SU-DHL-6 (cell line): ENCODE measurements around the gene KDM4B.

Experiments used
- H2AFZ ChIP-seq: fragments of 200-600 bp; sonication (generic); 2 replicates; pipeline ENCODE4 v1.6.1; 2014; ENCODE audit warnings: low read depth, mild to moderate bottlenecking, moderate library complexity, mixed read lengths, antibody characterized with exemption, low read length; ENCODE audit not compliant: severe bottlenecking
- H3F3A ChIP-seq: fragments of 200-600 bp; shearing (Covaris generic); 2 replicates; pipeline ENCODE4 v1.6.0; 2016; ENCODE audit warnings: antibody characterized with exemption, mild to moderate bottlenecking; ENCODE audit not compliant: insufficient read depth
- H3K27ac ChIP-seq: fragments of 200-600 bp; sonication (generic); 2 replicates; pipeline ENCODE4 v1.5.1; 2016; ENCODE audit warnings: low read depth, mild to moderate bottlenecking, low read length, moderate library complexity, mixed read lengths
- H3K27me3 ChIP-seq: fragments of 200-600 bp; sonication (generic), shearing (Covaris generic); 2 replicates; pipeline ENCODE4 v1.6.0; 2014; ENCODE audit warnings: mild to moderate bottlenecking, low read length
- H3K36me3 ChIP-seq: fragments of 200-600 bp; sonication (generic); 2 replicates; pipeline ENCODE4 v1.6.1; 2014; ENCODE audit warnings: mild to moderate bottlenecking, low read length, mixed read lengths
- H3K4me2 ChIP-seq: fragments of 300-600, 200-600 bp; shearing (Covaris generic), sonication (generic); 2 replicates; pipeline ENCODE4 v1.6.0; 2014; ENCODE audit warnings: low read length, low read depth, mild to moderate bottlenecking; ENCODE audit not compliant: poor library complexity, severe bottlenecking
- H3K4me3 ChIP-seq: fragments of 200-600 bp; sonication (generic); 2 replicates; pipeline ENCODE4 v1.5.1; 2014; ENCODE audit warnings: antibody characterized with exemption, low read length, mild to moderate bottlenecking, mixed read lengths; ENCODE audit not compliant: insufficient read depth, poor library complexity, severe bottlenecking
- H3K79me2 ChIP-seq: fragments of 200-600 bp; sonication (generic); 2 replicates; pipeline ENCODE4 v1.6.1; 2014; ENCODE audit warnings: mild to moderate bottlenecking, low read length, moderate library complexity; ENCODE audit not compliant: insufficient read depth
- H3K9ac ChIP-seq: fragments of 200-600 bp; sonication (generic); 2 replicates; pipeline ENCODE4 v1.7.0; 2014; ENCODE audit warnings: mild to moderate bottlenecking, low read length
- H3K9me2 ChIP-seq: fragments of 200-600 bp; sonication (generic); replicated peaks from 2 replicates; pipeline ENCODE4 v1.6.1; 2014; ENCODE audit warnings: low read length; ENCODE audit not compliant: insufficient read depth
- H3K9me3 ChIP-seq: fragments of 200-600 bp; sonication (generic); 2 replicates; pipeline ENCODE4 v1.6.1; 2014; ENCODE audit warnings: low read length, mixed read lengths; ENCODE audit not compliant: insufficient read depth
- H4K20me1 ChIP-seq: fragments of 200-600 bp; sonication (generic); 2 replicates; pipeline ENCODE4 v1.6.1; 2014; ENCODE audit warnings: low read depth, mild to moderate bottlenecking, antibody characterized with exemption, low read length, moderate library complexity, mixed read lengths
- EZH2phosphoT487 ChIP-seq: fragments of 200-600 bp; sonication (generic), shearing (Covaris generic); conservative IDR thresholded peaks from 2 replicates; pipeline ENCODE4 v1.6.1; 2018; ENCODE audit warnings: mild to moderate bottlenecking, antibody characterized with exemption, low read length, moderate library complexity, mixed read lengths
- TF ChIP-seq, protein P1 (sequence below): fragments of 200-600 bp; sonication (generic); IDR thresholded peaks from one replicate; pipeline ENCODE4 v1.5.1; 2017; ENCODE audit warnings: antibody characterized with exemption, mild to moderate bottlenecking, low read length, moderate library complexity; ENCODE audit not compliant: insufficient read depth, poor library complexity, severe bottlenecking

Gene KDM4B

DNA sequence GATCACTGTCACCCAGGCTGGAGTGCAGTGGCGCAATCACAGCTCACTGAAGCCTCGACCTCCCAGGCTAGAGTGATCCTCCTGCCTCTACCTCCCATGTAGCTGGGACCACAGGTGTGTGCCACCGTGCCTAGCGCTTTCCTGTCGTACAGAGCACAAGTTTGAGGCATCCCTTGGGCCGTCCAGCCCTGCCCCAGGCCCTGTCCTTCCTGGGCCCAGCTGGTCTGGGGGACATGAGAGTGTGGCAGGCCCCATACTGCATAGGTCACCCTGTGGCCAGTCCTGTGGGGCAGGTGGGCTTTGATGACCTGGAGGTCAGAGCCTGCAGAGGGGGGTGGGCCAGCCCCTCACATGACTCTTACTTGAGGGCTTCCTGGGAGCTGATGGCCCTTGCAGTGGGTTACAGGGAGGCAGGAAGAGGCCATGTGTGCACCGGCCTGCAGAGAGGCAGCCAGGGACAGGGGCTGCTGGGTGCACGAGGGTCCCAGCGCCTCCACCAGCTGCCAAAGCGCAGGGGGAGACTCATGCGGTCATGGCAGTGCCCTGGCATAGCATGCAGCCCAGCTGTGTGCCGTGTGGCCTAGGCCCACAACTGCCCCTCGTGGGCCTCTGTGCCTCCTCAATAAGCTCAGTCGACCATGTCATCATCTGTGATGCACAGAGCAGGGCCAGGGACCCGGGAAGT lies 61.4 kb downstream of the KDM4B start:
- H3K27ac ChIP-seq: peak overlapping the region; percentile 73
- peak overlapping the region; percentile 18 for H3K4me2 ChIP-seq

DNA sequence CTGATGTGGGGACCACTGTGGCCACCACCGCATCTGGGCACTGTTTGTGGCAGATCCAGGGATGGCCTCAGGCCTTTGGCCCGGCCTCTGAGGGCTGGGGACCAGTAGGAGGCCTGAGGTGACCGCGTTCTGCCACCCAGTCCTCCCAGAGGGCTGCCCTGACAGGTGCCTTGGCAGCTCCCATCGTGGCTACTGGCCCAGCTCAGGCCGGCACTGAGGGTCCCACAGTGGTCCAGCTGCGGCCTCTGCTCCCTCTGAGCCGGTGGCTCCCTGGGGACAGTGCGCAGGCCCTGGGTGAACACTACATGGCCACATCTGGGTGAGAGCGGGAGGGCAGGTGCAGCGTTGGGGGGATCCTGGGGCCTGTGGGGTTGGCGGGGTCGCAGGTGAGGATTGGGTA lies 61.9 kb downstream of the KDM4B start:
- H3K79me2 ChIP-seq: no peaks in the 10 kb centered on the region
- peak overlapping the region; percentile 73 for H3K27ac ChIP-seq
- no peak overlapping the region for H3K9ac ChIP-seq
- peaks cover 18% of the 10 kb centered on the region for H3F3A ChIP-seq
- no peaks in the 10 kb centered on the region for H3K27me3 ChIP-seq
- no peaks in the 10 kb centered on the region for H4K20me1 ChIP-seq
- H3K9me2 ChIP-seq: no peaks in the 10 kb centered on the region
- no peak overlapping the region for H3K4me3 ChIP-seq
- H3K4me2 ChIP-seq: peak overlapping the region; percentile 18
- TF ChIP-seq, protein P1, sequence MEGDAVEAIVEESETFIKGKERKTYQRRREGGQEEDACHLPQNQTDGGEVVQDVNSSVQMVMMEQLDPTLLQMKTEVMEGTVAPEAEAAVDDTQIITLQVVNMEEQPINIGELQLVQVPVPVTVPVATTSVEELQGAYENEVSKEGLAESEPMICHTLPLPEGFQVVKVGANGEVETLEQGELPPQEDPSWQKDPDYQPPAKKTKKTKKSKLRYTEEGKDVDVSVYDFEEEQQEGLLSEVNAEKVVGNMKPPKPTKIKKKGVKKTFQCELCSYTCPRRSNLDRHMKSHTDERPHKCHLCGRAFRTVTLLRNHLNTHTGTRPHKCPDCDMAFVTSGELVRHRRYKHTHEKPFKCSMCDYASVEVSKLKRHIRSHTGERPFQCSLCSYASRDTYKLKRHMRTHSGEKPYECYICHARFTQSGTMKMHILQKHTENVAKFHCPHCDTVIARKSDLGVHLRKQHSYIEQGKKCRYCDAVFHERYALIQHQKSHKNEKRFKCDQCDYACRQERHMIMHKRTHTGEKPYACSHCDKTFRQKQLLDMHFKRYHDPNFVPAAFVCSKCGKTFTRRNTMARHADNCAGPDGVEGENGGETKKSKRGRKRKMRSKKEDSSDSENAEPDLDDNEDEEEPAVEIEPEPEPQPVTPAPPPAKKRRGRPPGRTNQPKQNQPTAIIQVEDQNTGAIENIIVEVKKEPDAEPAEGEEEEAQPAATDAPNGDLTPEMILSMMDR: no peak
- TF ChIP-seq EZH2phosphoT487: no peak
- H3K9me3 ChIP-seq: no peaks in the 10 kb centered on the region
- no peaks in the 10 kb centered on the region for H3K36me3 ChIP-seq
- peak overlapping the region; percentile 25 for H2AFZ ChIP-seq

More for the DNA sequence above, 61.4 kb downstream of the KDM4B start:
- no peak for TF ChIP-seq EZH2phosphoT487
- TF ChIP-seq, protein P1: no peak
- no peaks in the 10 kb centered on the region for H3K9me3 ChIP-seq
- no peaks in the 10 kb centered on the region for H3K36me3 ChIP-seq
- H3K79me2 ChIP-seq: no peaks in the 10 kb centered on the region
- H2AFZ ChIP-seq: no peak overlapping the region
- H3K4me3 ChIP-seq: no peak overlapping the region
- no peaks in the 10 kb centered on the region for H3K27me3 ChIP-seq
- peaks cover 18% of the 10 kb centered on the region for H3F3A ChIP-seq
- no peak overlapping the region for H3K9ac ChIP-seq
- H3K9me2 ChIP-seq: no peaks in the 10 kb centered on the region
- H4K20me1 ChIP-seq: no peaks in the 10 kb centered on the region

DNA sequence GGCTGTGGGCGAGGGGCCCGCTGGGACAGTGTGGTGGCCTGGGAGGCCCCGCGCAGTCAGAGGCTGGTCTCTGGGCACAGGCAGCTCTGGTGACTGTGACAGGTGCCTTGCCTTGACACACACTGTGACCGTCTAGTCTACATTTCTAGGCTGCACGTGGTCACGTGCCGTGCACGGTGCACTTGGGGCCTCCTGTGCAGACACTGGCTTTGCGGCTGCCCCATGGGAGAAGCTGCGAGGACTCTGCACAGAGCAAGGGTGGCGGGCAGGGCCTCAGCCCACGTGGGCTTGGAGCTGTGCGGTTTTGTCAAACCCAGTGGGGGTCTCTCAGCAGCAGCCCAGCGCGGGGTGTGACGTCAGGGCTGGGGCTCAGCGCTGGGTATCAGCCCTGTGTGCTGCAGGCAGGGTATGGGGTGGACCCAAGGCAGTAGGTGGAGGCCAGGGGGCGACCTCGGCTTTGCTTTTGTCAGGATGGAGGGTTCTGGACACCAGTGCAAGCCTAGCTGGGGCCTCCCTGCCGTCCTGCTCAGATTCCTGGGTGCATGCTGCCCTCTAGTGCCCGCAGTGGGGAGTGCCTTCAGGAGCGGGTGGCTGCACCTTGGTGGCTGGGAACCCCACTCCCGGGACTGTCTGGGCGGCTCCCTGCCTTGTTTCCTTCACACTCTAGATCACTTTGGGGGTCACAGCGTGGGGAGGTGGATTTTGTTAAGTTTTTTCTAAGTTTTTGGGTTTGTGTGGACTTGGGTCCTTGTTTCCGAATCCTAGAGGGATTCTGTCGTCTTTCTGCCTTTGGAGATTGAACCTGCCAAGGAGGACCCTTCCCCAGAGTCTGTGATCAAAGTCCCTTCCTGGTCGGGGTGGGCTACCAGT lies 62.6 kb downstream of the KDM4B start:
- Histone ChIP-seq H3K9me2 (no peaks in the 10 kb centered on the region), H3K79me2 (no peaks in the 10 kb centered on the region), H3K9ac (peak overlapping the region; percentile 14; the same call in 1 of the 2 replicates), H3K36me3 (no peaks in the 10 kb centered on the region), H3K27me3 (no peaks in the 10 kb centered on the region), H3K4me3 (no peak overlapping the region), H3K4me2 (peak overlapping the region; percentile 18), H4K20me1 (no peaks in the 10 kb centered on the region), H3K9me3 (no peaks in the 10 kb centered on the region), H3K27ac (peak overlapping the region; percentile 73), H3F3A (peaks cover 18% of the 10 kb centered on the region), H2AFZ (peak overlapping the region; percentile 25)
- TF ChIP-seq EZH2phosphoT487: no peak
- TF ChIP-seq, protein P1: peak; percentile 89
